Stimulated activated CD4-positive, alpha-beta T cell treated with anti-CD3 and anti-CD28 coated beads, TNF-alpha, amount 100 ng/mL, for 1 hour (primary cell): ENCODE results near the gene EMC9.

Experiments used
- DNase-seq, 3 donors: peaks; one replicate each; pipeline ENCODE4 v3.0.0-alpha.2; 2020; ENCODE audit warnings: low read depth in 3 of 3, low spot score in 1 of 3

EMC9 gene

DNA sequence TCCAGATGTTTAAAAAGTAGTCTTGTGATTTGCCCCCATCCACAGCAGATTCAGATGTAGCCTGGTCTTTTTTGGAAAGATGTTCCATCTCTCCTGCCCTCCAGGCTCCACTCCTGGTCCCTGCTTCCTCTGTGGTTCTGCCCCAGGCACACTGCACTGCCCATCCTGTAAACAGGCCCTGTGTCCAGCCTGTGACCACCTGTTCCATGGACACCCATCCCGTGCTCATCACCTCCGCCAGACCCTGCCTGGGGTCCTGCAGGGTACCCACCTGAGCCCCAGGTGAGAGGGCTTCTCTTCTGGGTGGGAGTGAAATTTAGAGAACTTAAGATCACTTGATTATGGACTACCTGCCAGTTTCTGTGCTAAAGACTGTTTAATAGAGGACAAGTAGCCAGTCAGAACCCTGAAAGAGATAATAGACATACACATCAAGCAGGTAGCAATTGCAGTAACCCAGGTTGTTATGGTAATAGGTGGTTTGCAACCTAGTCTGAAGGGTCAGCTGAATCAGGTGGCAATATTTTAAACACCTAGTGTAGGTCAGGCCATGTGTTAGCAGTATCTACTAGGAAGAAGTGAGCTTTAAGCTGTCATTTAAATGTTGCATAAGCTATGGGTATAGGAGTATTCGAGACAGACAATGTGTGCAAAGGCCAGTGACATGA is 8.0 kb upstream of the EMC9 start:
- DNase-seq, result no peak

GRCh38 chr14:24147761-24148428 is 6.5 kb upstream of the EMC9 start:
- no peak for DNase-seq

DNA sequence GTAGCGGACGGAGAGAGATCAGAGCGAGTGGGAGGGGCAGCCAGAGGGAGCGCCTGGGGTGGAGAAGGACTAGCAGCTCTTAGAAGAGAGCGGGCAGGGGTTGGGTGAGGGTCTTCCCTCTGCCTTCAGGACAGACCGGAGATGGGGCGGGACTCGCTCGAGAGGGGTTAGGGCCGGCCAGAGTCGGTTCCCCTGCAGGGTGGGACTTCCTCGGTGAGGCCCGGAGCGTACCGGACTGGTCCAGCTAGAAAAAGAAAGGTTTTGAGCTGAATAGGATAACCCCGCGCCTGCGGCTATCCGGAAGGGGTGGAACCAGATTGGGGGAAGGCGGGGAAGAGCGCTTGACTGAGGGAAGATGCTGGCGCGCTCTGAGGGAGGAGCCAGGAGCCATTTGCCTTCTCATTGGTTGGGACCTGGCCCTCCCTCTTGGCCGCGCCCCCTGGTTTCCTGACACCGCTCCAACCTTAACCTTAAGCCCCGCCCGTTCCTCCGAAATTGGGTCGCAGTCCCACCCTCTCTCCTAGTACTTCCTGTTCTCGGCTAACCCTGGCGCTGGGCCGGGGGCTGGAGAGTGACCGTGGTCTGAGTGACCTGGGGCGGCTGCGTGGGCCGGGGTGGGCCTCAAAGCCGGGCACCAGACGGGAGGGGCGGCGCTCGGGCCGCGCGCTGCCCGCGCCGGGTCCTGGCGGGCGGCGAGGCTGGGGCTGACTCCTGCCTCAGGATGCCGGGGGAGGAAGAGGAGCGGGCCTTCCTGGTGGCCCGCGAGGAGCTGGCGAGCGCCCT is 5.8 kb upstream of the EMC9 start, which contains the start of gene RNF31:
RNF31 (plus strand) TSS at position 521 of the 783 bp plus-strand sequence; CDS start at position 722, 201 bp downstream.
- DNase-seq, result peak; percentile 91 to 92 (median 92)

DNA sequence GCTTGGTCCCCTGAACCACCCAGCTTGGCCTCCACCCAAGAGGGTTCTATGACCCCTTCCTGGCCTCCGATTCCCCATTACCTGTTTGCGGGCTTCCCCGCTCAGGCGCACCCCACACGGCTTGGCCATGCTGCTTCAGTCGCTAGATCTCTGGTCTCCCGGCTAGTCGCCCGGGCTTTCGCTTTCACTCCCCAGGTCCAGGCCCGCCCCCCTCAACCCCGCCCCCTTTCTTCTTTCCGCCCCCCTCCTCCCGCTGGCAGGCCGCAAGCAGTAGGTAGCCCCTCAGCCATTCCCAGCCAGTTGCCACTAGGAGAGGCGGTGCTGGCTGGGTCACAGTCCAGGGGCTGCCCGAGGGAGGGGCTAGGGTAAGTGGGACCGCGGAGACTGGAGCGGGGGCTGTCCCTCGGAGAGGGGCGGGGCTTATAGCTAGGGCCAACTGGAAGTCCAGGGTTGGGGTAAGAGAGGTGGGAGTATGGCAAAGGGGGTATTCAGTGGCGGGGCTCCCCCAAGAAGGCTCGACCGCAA is 5.1 kb upstream of the EMC9 start, which contains the start of gene PSME2:
PSME2 (minus strand) TSS at position 158 of the 525 bp plus-strand sequence; CDS start at position 129, 29 bp downstream.
- DNase-seq, result peak; percentile 56 to 65 (median 63)

GRCh38 chr14:24145690-24146452 is 4.5 kb upstream of the EMC9 start:
- no peak for DNase-seq

- DNase-seq, result no peak
These were observed 3.8 kb upstream of the EMC9 start for GRCh38 chr14:24145219-24145618.

- no peak for DNase-seq
These were observed 3.1 kb upstream of the EMC9 start for GRCh38 chr14:24144451-24144850.

DNA sequence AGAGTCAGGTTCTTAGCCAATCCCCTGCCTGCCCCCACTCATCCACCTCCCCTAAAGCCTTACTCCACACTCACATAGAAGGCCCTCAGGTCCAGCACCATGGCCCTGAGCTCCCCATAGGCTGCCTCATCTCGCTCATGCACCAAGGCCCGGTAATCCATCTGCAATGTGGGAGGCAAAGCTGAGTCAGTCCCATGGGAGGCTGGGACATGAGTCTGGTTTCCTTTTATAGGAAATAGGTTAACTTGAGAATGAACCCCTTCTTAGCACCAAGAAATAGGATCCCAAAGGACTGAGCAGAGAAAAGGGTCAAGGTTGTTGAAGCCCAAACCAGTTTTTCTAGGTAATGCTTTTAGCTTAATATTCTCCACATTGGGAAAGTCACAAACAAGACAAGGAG is 2.1 kb upstream of the EMC9 start:
- no peak for DNase-seq

- DNase-seq, result no peak
These were observed 2.0 kb downstream of the EMC9 start for GRCh38 chr14:24139272-24139934.

DNA sequence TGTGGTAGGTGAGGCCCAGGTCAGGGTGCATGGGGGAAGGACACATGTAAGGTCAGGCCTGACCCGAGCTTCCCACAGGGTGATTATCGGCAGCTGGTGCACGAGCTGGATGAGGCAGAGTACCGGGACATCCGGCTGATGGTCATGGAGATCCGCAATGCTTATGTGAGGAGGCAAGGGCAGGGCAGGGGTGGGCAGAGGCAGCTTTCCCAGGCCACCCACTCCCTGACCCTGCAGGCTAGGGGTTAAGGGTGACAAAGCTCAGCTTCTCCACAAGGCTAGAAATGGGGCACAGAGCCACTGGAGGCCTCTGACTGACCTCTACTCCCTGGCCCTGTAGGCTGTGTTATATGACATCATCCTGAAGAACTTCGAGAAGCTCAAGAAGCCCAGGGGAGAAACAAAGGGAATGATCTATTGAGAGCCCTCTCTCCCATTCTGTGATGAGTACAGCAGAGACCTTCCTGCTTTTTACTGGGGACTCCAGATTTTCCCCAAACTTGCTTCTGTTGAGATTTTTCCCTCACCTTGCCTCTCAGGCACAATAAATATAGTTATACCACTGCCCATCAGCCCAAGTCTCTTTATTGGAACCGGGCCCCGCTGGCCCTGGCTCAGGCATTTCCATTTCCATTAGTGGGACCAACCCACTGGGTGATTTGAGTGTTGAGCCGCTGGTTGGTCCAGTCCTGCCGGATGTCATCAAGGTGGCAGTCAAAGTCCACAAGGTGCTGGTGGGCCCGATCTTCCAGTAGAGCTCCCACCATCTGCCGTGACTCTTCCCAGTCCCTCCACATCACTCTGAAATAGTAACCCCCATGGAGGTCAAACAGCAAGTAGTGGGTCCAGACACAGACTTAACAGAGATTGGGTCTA is 2.8 kb downstream of the EMC9 start:
- no peak for DNase-seq

DNA sequence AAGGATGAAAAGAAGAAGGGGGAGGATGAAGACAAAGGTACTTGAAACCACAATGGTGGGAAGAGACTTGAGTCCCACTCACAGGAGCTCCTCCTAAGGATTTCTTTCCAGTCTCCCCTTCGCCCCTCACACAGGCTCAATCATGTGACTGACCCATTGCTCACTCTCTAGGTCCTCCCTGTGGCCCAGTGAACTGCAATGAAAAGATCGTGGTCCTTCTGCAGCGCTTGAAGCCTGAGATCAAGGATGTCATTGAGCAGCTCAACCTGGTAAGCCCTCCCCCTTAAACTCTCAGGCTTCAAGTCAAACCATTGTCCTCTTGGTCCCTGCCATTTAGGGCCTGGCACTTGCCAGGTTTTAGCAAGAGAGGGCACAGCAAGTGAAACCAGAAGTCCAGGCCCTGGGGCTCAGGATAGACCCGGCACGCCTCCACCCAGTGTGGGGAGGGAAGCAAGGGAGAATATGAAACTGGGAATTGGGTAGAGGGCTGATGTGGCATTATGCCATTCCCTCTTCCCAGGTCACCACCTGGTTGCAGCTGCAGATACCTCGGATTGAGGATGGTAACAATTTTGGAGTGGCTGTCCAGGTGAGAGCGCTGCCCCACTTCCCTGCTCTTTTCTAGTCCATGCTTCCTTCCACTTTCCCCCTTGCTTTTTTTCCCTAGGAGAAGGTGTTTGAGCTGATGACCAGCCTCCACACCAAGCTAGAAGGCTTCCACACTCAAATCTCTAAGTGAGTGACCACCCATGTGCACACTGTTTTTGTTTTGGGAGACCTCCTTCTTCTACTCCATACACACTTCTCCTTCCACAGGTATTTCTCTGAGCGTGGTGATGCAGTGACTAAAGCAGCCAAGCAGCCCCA is 3.6 kb downstream of the EMC9 start:
- DNase-seq, result no peak

DNA sequence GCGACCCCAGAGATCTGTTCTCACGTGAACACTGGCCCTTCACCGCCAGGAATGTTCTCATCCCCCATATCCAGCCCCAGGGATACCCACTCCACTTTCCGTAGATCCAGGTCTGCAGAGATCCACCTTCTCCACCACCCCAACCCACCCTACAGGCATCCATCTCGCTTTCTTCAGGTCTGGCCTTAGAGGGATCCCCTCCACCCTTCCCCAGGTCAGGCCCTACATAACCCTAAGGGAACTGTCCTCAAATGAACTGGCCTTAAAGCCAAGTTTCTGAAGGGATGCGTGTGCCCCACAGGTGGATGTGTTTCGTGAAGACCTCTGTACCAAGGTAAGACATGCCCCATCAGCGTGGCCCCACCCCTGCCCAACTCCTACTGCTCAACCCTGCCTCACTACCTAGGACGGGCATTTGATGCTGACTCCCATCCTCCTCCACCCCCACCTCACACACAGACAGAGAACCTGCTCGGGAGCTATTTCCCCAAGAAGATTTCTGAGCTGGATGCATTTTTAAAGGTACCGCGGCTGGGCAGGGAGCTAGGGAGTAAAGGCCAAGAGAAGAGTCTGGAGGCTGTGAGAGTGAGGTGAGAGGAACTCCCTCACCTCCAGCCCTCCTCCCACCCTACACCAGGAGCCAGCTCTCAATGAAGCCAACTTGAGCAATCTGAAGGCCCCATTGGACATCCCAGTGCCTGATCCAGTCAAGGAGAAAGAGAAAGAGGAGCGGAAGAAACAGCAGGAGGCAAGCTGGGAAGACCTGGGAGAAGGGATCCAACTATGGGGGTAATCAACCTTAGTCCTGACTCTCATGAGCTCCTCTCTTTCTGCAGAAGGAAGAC is 4.5 kb downstream of the EMC9 start:
- DNase-seq, result no peak

GRCh38 chr14:24135834-24136683 is 5.3 kb downstream of the EMC9 start, which contains the start of gene PSME1:
TSS of gene PSME1 (plus strand) at chr14:24136194. CDS start at chr14:24136263, 69 bp downstream.
- peak; percentile 86 to 96 (median 93) for DNase-seq

- DNase-seq, result no peak
These were observed 5.9 kb downstream of the EMC9 start for GRCh38 chr14:24135584-24135833.

DNA sequence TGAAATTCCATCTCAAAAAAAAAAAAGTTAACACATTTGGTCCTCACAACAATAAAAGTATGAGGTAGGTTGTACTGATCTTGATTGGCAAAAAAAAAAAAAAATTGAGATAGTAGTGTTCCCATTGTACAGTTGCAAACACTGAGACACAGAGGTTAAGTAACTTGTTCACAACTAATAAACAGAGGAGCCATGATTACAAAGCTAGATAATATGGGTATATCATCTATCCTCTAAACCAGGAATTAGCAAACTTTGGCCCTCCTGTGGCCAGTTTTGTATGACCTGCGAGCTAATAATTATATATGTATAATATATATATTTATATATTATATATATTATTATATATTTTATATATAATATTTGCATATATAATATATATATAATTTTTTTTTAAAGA is 7.7 kb downstream of the EMC9 start:
- no peak for DNase-seq

- DNase-seq, result no peak
These were observed 8.4 kb downstream of the EMC9 start for GRCh38 chr14:24132976-24133375.
